ENCODE results near the gene TSPAN7. TPM values are rescaled to one million over a fixed set of nuclear protein-coding genes. Genes with fewer than 3 reads are reported as not detected.

TSPAN7 gene
- total RNA-seq, 1 experiment from 2014 or later, result 3.5 TPM

GRCh38 chrX:38538134-38538533 is 23.2 kb upstream of the TSPAN7 start:
- no peaks in the 10 kb centered on the region for H3K79me1 ChIP-seq (ENCODE audit: insufficient read depth, low read depth, low read length, poor library complexity, severe bottlenecking)
- H4K5ac ChIP-seq (ENCODE audit: insufficient read length, low read depth, low read length), result no peak overlapping the region
- H2BK120ac ChIP-seq (ENCODE audit: low read depth, low read length, poor library complexity, severe bottlenecking), result no peak overlapping the region
- H3K79me2 ChIP-seq (ENCODE audit: insufficient read depth, low read length), result no peaks in the 10 kb centered on the region
- no peaks in the 10 kb centered on the region for H3K9me3 ChIP-seq (ENCODE audit: control insufficient read depth, low read depth, low read length)
- no peak overlapping the region for H3K9ac ChIP-seq (ENCODE audit: extremely low read depth, insufficient read length, low read length)
- no peak overlapping the region for H4K8ac ChIP-seq (replicated peaks; ENCODE audit: insufficient read length, low read depth, low read length)
- H3K27me3 Mint-ChIP-seq (ENCODE audit: low read depth), result no peaks in the 10 kb centered on the region
- H2BK5ac ChIP-seq (ENCODE audit: insufficient read length, low read length), result no peak overlapping the region
- H2AK5ac ChIP-seq (ENCODE audit: insufficient read length, low read length), result no peak overlapping the region
- DNase-seq, result no peak
- H3K4me1 Mint-ChIP-seq, result no peaks in the 10 kb centered on the region
- H2BK15ac ChIP-seq (ENCODE audit: low read depth, low read length), result no peak overlapping the region
- H2AFZ ChIP-seq (ENCODE audit: low read length), result no peak overlapping the region
- H3K56ac ChIP-seq (ENCODE audit: insufficient read length, low read depth, low read length), result no peak overlapping the region
- TF ChIP-seq, protein P1, sequence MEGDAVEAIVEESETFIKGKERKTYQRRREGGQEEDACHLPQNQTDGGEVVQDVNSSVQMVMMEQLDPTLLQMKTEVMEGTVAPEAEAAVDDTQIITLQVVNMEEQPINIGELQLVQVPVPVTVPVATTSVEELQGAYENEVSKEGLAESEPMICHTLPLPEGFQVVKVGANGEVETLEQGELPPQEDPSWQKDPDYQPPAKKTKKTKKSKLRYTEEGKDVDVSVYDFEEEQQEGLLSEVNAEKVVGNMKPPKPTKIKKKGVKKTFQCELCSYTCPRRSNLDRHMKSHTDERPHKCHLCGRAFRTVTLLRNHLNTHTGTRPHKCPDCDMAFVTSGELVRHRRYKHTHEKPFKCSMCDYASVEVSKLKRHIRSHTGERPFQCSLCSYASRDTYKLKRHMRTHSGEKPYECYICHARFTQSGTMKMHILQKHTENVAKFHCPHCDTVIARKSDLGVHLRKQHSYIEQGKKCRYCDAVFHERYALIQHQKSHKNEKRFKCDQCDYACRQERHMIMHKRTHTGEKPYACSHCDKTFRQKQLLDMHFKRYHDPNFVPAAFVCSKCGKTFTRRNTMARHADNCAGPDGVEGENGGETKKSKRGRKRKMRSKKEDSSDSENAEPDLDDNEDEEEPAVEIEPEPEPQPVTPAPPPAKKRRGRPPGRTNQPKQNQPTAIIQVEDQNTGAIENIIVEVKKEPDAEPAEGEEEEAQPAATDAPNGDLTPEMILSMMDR (conservative IDR thresholded peaks at IDR 0.05), result no peak
- H3K4me3 Mint-ChIP-seq, result no peak overlapping the region
- H3K4me1 ChIP-seq (ENCODE audit: insufficient read depth, low read length), result no peaks in the 10 kb centered on the region
- no peak overlapping the region for H2BK12ac ChIP-seq (ENCODE audit: insufficient read length, low read depth, low read length)
- WGBS (ENCODE audit: extremely low coverage, insufficient read length, low lambda C conversion rate), result no CpG with 5 or more reads among the region's 2 CpGs
- H3K36me3 Mint-ChIP-seq (ENCODE audit: insufficient read depth in 1 of 3, low read depth in 3 of 3), result peaks cover 0 to under 1% (median 0%) of the 10 kb centered on the region in 3 experiments; a peak in 2 of 7 replicates
- H3K9me3 Mint-ChIP-seq, result peaks cover 37 to 41% of the 10 kb centered on the region in 2 experiments
- H4K91ac ChIP-seq (ENCODE audit: insufficient read length, low read depth, low read length), result no peak overlapping the region
- no peak overlapping the region for H3K18ac ChIP-seq (ENCODE audit: insufficient read length, low read depth, low read length)
- H4K20me1 ChIP-seq (ENCODE audit: control insufficient read depth, insufficient read depth, insufficient read length), result no peaks in the 10 kb centered on the region
- no peak overlapping the region for H3K14ac ChIP-seq (ENCODE audit: insufficient read depth, low read length)
- H3K27ac Mint-ChIP-seq, result no peak overlapping the region
- no peak overlapping the region for H3K23ac ChIP-seq (ENCODE audit: insufficient read length, low read depth, low read length)
- H3K27me3 ChIP-seq (ENCODE audit: insufficient read depth, low read length), result no peaks in the 10 kb centered on the region
- no peak overlapping the region for H3K4me2 ChIP-seq (ENCODE audit: insufficient read depth, insufficient read length, low read length)
- no peak overlapping the region for H3K27ac ChIP-seq (ENCODE audit: insufficient read length, low read depth, low read length)
- no peak overlapping the region for H3T11ph ChIP-seq (ENCODE audit: low read length)
- H3K4ac ChIP-seq (ENCODE audit: low read depth, low read length), result no peak overlapping the region
- no peaks in the 10 kb centered on the region for H3K23me2 ChIP-seq (ENCODE audit: insufficient read length, low read depth, low read length, poor library complexity, severe bottlenecking)
- H2BK20ac ChIP-seq (ENCODE audit: low read depth, low read length, poor library complexity, severe bottlenecking), result no peak overlapping the region

All from H9 (cell line).